HG02885 (cell line): Measurements from ENCODE around the gene USP24.

Source experiments
- ATAC-seq: cut with Tn5 transposase; IDR thresholded peaks from one replicate; pipeline ENCODE4 v1.9.1; 2021; ENCODE audit warnings: mild to moderate bottlenecking; ENCODE audit not compliant: unreplicated experiment, poor library complexity

The USP24 gene

GRCh38 chr1:55168353-55168752 lies 46.8 kb downstream of the USP24 start:
- no peak for ATAC-seq

- no peak for ATAC-seq
Measured at GRCh38 chr1:55167224-55167871, 47.8 kb downstream of the USP24 start.

DNA sequence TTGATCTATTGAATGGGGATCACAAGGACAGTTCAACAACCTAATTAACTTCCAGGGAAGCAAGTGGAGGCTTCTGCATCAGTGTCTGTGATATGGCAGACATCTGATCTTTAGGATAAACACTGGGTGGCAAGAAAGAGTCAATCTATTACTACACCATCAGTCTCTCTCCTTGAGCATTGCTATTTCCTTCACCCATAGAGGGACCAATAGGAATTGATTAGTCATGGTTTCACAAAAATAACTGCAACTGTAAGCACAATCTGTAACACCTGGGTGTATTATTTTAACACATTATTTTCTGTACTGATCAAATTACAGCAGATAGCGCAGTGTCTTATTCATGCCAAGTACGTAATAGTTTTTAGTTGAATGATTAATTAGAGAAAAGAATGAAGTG lies 50.3 kb downstream of the USP24 start:
- ATAC-seq: no peak

GRCh38 chr1:55159571-55159970 lies 55.6 kb downstream of the USP24 start:
- ATAC-seq: no peak

- no peak for ATAC-seq
Measured at GRCh38 chr1:55156608-55157007, 58.6 kb downstream of the USP24 start.

- ATAC-seq: no peak
Measured at GRCh38 chr1:55156093-55156492, 59.1 kb downstream of the USP24 start.

GRCh38 chr1:55155522-55155921 lies 59.6 kb downstream of the USP24 start:
- ATAC-seq: no peak

GRCh38 chr1:55154616-55155015 lies 60.5 kb downstream of the USP24 start:
- ATAC-seq: no peak

- ATAC-seq: no peak
Measured at GRCh38 chr1:55153031-55153430, 62.1 kb downstream of the USP24 start.

- no peak for ATAC-seq
Measured at GRCh38 chr1:55150880-55151588, 64.1 kb downstream of the USP24 start.

DNA sequence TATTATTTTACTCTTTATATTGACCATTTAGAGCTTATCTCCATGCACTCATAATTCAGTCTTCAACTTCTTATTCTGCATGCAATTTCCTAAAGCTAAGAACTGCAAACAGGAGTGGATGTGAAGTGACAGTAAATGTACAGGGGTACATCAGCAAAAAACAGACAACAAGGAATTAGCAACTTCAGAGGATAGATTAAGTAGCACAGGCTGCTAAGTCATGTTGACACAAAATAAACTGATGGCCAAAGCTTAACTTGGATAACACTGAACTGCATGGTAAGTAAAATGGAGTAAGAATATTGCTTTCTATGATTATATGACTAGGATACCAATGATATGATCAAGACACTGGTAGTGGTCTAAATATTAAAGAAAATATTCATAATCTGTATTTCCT lies 66.5 kb downstream of the USP24 start:
- no peak for ATAC-seq

DNA sequence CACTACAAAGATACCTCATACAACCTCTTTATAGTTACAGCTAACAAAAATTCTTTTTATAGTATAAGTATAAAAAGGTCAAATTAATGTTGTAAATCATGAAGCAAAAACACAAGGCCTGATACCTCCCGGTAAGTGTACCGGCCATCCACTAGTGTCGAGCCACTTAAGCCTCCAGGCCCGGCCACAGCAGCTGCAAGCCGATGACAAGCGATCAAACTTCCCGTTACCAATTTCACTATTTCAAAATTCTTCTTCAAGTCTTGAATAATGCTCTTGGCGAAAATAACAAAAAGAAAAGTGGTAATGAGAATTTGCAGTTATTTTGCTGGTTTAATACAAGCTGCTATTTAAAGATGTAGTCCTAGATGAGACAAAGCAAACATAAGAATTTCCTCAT lies 67.6 kb downstream of the USP24 start:
- ATAC-seq: no peak

GRCh38 chr1:55146781-55147180 lies 68.4 kb downstream of the USP24 start:
- no peak for ATAC-seq

GRCh38 chr1:55144886-55145285 lies 70.3 kb downstream of the USP24 start:
- ATAC-seq: no peak

GRCh38 chr1:55143684-55144083 lies 71.5 kb downstream of the USP24 start:
- no peak for ATAC-seq

DNA sequence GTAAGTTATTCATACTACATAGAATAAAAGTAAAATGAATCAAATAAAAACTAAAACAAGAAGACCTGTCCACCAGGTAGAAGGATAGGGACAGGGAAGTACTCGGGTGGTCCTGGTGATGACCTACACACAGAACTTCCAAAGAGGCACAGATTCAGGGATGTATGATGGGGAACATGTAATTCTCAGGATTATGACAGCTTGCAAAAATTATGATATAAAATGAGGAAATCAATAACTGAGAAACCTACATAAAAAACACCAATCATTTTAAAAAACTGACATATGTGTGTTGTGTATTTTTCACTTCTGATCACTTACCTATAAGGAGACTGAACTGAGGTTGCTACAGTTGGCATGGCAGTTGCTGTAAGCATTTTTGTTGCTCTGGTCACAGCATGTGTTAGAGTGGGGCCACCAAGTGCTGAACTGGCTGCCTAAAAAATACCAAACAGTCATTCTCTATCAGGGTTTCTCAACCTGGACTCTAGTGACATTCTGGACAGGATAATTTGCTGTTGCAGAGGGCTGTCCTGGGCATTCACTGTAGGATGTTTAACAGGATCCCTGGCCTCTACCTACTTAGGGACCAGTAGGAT lies 73.8 kb downstream of the USP24 start:
- no peak for ATAC-seq

DNA sequence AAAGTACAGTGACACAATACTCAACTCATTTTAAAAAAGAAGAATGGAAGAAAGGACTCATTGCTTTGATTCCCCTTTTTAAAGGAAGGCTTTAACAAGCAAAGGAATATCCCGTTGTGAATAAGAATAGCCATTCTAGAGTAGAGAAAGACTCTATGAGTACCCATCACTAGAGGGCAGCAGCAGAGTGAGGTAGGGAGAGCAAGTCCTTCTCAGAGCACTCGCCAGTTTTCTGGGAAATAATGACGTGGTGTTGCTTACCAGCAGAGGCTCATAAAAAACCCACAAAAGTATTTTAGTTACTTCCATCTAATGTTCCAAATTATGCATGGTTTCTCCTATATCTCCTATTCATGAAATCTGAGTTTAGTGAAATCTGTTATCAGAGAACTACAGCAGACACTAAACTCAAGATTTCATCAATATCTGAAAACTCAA lies 74.6 kb downstream of the USP24 start:
- peak; percentile 78 for ATAC-seq

GRCh38 chr1:55140137-55140536 lies 75.0 kb downstream of the USP24 start:
- ATAC-seq: no peak

DNA sequence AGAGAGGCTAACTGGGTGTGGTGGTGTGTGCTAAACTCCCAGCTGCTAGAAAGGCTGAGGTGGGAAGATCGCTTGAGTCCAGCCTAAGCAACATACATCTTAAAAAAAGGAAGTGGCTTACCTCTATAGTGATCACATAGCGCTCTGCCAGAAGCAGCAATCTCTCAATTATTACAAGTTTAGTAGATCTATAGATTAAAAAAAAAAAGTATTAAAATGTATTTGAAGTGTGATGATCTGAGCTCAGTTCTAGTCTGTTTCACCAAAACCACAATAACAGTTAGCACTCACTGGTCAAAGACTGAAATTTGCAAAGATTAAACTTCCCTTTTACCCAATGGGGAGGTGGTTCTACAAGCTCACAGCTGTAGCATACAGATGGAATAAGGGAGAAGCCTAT lies 76.3 kb downstream of the USP24 start:
- ATAC-seq: no peak

GRCh38 chr1:55134152-55134808 lies 80.9 kb downstream of the USP24 start:
- ATAC-seq: no peak

DNA sequence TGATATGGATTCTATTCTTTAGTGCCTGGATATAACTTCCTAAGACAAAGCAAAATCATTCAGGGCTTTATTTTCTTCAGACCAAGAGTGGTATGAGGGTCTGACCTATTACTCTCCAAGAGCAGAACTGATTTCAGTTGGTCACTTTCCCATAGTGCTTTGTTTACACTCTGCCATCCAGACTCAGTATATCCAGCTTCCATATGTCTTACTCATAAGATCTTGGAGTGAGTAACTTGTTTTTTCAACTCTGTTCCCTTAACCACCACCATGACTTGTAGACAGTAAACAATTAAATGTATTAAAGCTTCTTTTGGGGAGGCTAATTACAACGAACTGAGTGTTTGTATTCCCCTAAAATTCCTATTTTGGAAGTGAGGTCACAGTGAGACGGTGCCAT lies 83.4 kb downstream of the USP24 start:
- ATAC-seq: no peak
